IPS-18a (cell line): ENCODE measurements around the gene SARS1.

Experiments
- H3K27ac ChIP-seq: one replicate; pipeline ENCODE4 v1.5.1; 2013; ENCODE audit warnings: low read length
- H3K27me3 ChIP-seq: one replicate; pipeline ENCODE4 v1.6.1; 2013; ENCODE audit warnings: mild to moderate bottlenecking, low read length; ENCODE audit not compliant: control insufficient read depth, insufficient read depth
- H3K36me3 ChIP-seq: one replicate; pipeline ENCODE4 v1.6.1; 2013; ENCODE audit warnings: low read depth, low read length; ENCODE audit not compliant: control insufficient read depth
- H3K4me1 ChIP-seq: one replicate; pipeline ENCODE4 v1.6.1; 2013; ENCODE audit warnings: low read depth, low read length; ENCODE audit not compliant: control insufficient read depth
- H3K4me3 ChIP-seq: one replicate; pipeline ENCODE4 v1.5.1; 2013; ENCODE audit warnings: low read length
- H3K9ac ChIP-seq: one replicate; pipeline ENCODE4 v1.6.1; 2013; ENCODE audit warnings: mild to moderate bottlenecking, low read length, moderate library complexity
- H3K9me3 ChIP-seq: one replicate; pipeline ENCODE4 v1.6.1; 2013; ENCODE audit warnings: low read depth, low read length; ENCODE audit not compliant: control insufficient read depth

The SARS1 gene

DNA sequence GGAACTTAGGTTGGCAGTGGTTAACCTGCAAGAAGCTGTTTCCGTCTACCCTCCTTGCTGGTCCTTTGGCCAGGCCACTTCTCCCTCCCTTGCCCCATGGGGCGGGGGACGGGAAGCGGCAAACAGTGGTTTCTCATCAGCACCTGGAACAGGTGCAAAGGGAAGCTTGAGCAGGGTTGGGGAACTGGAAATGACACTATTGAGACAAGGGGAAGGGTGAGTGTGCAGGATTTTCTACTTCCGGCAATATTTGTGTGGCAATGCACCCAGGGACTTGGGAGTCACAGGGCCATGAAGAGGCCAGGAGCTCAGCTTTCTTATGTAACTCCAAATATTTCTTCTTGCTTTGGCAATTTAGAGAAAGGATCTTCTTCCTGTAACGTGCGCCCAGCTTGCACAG, 29.0 kb upstream of the SARS1 start:
- Histone ChIP-seq H3K27me3 (no peaks in the 10 kb centered on the region), H3K4me3 (no peak overlapping the region), H3K27ac (no peak overlapping the region), H3K9me3 (no peaks in the 10 kb centered on the region), H3K36me3 (no peaks in the 10 kb centered on the region), H3K4me1 (no peaks in the 10 kb centered on the region), H3K9ac (no peak overlapping the region)

DNA sequence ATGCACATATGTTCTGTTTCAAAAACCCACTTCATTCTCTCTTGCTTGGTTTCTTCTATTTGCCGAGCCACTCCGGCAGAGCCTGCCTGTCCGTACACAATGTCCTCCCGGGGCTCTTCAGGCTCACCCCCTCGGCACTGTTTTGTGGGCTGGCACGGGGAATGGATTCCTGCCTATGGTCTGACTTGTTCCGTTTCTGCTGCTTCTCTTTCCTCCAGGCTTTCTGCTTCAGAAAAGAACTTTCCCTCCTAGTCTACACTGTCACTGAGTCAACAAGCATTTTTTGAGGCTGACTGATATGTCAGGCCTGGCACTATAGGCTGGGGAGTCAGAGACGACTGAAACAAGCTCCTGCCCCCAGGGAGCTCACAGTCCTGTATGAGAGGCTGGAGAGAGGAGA, 28.4 kb upstream of the SARS1 start:
- H3K4me3 ChIP-seq, result no peak overlapping the region
- no peaks in the 10 kb centered on the region for H3K9me3 ChIP-seq
- H3K4me1 ChIP-seq, result no peaks in the 10 kb centered on the region
- H3K27ac ChIP-seq, result no peak overlapping the region
- no peak overlapping the region for H3K9ac ChIP-seq
- no peaks in the 10 kb centered on the region for H3K36me3 ChIP-seq
- no peaks in the 10 kb centered on the region for H3K27me3 ChIP-seq

DNA sequence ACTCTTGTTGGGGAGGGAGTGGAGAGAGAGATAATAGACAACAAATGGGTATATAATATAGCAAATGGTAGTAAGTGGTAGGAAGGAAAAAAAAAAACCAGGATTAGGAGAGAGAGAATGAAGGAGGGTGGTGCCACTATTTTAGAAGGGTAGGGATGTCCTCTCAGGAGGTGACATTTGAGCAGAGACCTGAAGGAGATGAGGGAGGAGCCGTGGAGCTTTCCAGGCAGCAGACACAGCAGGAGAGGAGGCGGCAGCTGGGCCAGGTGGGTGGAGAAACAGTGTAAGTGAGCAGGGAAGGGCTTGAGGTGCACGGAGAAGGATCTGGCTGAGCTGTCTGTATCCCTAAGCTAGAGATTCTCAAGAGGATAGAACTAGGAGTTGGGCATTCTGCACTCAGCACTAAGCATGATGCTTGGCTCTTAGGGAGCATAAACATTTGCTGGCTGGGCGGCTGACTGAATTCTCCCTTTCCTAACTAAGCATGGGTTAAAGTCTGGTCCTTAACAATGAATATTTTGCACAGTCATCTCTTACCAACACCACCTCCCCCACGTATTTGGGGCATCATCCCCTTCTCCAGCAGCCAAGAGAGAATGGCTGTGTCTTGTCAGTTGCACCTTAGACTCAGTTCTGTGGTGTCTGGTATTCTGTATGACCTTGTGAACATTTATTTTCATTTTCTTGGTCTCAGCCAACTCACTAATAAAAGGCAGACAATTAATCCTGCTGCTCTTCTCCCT, 27.6 kb upstream of the SARS1 start:
- H3K4me3 ChIP-seq, result no peak overlapping the region
- no peaks in the 10 kb centered on the region for H3K9me3 ChIP-seq
- H3K27ac ChIP-seq, result no peak overlapping the region
- H3K9ac ChIP-seq, result no peak overlapping the region
- H3K4me1 ChIP-seq, result no peaks in the 10 kb centered on the region
- H3K36me3 ChIP-seq, result no peaks in the 10 kb centered on the region
- no peaks in the 10 kb centered on the region for H3K27me3 ChIP-seq

DNA sequence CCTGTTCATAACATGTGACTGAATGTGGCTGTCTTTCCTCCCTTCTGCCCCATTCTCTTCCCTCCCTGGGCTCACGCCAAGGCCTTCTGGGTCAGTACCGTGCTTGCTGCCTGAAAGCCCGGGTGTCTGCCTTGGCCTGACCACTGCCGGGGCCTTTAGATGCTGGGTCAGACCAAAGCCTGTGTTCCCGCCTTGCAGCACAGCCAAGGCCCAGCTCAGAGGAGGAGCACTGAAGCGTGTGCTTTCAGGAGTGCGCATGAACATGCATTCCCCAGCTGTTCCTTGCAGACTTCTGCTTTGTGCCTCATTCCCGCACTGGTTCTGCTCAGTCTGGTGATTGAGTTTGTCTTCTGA, 27.0 kb upstream of the SARS1 start:
- Histone ChIP-seq H3K27me3 (no peaks in the 10 kb centered on the region), H3K9ac (no peak overlapping the region), H3K36me3 (no peaks in the 10 kb centered on the region), H3K4me1 (no peaks in the 10 kb centered on the region), H3K4me3 (no peak overlapping the region), H3K27ac (no peak overlapping the region), H3K9me3 (no peaks in the 10 kb centered on the region)

DNA sequence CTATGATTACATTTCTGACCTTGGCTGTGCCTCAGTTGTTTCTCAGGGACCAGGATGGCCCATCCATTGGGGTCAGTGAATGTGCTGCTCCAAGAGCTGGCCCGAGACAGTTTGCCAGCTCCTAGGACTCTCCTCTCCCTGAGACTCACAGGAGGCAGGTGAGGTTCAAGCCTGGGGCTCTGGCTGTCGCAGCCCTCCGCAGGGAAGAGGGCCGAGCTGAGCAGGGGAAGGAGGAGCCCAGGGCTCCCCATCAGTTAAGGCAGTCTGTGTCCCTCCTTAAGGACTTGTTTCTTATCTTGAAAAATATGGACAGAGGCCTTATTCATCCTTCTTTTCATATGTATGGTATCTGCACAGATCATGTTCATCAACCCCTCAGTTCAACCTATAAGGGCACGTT, 26.6 kb upstream of the SARS1 start:
- H3K27ac ChIP-seq, result no peak overlapping the region

DNA sequence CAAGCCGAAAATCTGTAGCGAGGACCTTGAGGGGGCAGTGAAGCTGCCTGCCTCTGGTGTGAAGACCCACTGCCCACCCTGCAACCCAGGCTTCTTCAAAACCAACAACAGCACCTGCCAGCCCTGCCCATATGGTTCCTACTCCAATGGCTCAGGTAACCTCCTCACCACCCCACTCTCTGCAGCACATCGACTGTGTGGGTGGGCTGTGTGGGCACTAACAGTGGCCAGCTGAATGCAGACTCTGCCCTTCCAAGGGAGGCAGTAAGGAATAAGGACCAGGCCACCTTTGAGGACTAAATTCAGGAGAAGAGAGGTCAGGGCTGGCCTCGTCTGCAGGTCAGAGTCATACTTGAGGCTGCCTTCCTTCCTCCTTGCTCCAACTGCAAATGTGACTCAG, 25.5 kb upstream of the SARS1 start:
- Histone ChIP-seq H3K4me3 (no peak overlapping the region), H3K27me3 (no peaks in the 10 kb centered on the region), H3K9ac (no peak overlapping the region), H3K4me1 (no peaks in the 10 kb centered on the region), H3K9me3 (no peaks in the 10 kb centered on the region), H3K27ac (no peak overlapping the region), H3K36me3 (no peaks in the 10 kb centered on the region)

More for the DNA sequence above, 26.6 kb upstream of the SARS1 start:
- Histone ChIP-seq H3K9ac (no peak overlapping the region), H3K27me3 (no peaks in the 10 kb centered on the region), H3K9me3 (no peaks in the 10 kb centered on the region), H3K36me3 (no peaks in the 10 kb centered on the region), H3K4me1 (no peaks in the 10 kb centered on the region), H3K4me3 (no peak overlapping the region)

DNA sequence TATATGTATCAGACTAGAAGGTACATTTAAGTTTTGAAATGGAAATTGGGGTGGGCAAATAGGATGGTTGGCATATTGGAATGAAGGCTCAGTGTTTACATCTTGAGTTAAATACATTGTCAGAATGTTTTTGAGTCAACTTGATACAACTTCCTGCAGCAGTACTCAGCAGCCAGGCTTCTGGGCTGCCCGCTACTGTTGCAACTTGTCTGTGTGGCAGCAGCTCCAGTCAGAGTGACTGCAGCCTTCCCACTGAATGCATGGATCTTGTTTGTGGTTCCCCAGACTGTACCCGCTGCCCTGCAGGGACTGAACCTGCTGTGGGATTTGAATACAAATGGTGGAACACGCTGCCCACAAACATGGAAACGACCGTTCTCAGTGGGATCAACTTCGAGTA, 24.9 kb upstream of the SARS1 start:
- Histone ChIP-seq H3K4me3 (no peak overlapping the region), H3K9me3 (no peaks in the 10 kb centered on the region), H3K36me3 (no peaks in the 10 kb centered on the region), H3K27me3 (no peaks in the 10 kb centered on the region), H3K4me1 (no peaks in the 10 kb centered on the region), H3K9ac (no peak overlapping the region), H3K27ac (no peak overlapping the region)

DNA sequence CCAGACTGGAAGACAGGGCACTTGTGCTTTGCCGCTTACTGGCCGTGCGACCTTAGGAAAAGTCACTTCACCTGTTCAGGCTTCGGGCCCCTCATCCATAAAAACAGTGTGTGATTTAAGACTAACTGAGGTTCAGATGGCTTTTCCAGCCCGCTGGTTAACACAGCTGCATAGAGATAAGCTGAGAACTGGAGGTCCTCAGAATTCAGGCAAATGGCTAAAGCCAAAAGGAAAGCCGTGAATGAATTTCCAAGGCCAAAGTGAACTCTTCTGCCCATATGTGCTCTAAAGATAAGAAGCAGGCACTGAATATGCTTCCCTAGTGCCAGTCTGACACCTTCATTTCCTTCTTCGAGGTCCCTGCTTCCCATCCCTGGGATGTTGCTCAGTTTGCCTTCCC, 23.5 kb upstream of the SARS1 start:
- Histone ChIP-seq H3K9ac (no peak overlapping the region), H3K36me3 (no peaks in the 10 kb centered on the region), H3K9me3 (no peaks in the 10 kb centered on the region), H3K27me3 (no peaks in the 10 kb centered on the region), H3K4me1 (no peaks in the 10 kb centered on the region), H3K4me3 (no peak overlapping the region), H3K27ac (no peak overlapping the region)

DNA sequence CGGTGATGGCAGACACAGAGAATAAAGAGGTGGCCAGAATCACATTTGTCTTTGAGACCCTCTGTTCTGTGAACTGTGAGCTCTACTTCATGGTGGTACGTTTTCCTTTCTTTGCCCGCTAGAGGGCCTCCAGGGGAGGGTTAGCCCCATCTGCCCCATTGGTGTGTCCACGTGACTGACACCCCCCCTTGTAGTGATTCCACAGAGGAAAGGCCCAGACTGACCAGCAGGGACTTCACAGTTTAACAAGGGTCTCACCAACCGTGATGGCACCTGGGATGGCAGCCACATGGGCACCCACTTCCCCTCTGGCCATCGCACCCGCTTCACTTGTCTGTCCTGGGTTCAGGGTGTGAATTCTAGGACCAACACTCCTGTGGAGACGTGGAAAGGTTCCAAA, 22.3 kb upstream of the SARS1 start:
- Histone ChIP-seq H3K27me3 (no peaks in the 10 kb centered on the region), H3K27ac (no peak overlapping the region), H3K36me3 (no peaks in the 10 kb centered on the region), H3K4me3 (no peak overlapping the region), H3K9me3 (no peaks in the 10 kb centered on the region), H3K4me1 (no peaks in the 10 kb centered on the region), H3K9ac (no peak overlapping the region)

DNA sequence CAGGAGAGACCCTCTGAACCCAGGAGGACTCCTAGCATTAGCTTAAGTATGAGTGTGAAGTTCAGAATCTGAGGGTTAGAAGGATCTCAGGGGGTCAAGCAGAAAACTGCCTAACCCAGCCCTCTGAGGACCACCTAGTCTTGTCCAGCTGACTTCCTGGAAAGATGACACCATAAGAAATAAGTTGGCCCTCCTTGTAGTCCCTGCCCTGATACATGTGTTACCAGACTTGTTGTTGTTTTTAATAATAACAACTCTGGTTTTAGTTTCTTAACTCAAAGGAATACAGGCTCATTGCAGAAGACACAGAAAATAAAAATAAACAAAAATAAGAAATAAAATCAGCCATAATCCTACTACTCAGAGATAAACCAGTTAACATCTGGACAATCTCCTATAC, 21.8 kb upstream of the SARS1 start:
- Histone ChIP-seq H3K9ac (no peak overlapping the region), H3K9me3 (no peaks in the 10 kb centered on the region), H3K27ac (no peak overlapping the region), H3K4me3 (no peak overlapping the region), H3K4me1 (no peaks in the 10 kb centered on the region), H3K36me3 (no peaks in the 10 kb centered on the region), H3K27me3 (no peaks in the 10 kb centered on the region)

DNA sequence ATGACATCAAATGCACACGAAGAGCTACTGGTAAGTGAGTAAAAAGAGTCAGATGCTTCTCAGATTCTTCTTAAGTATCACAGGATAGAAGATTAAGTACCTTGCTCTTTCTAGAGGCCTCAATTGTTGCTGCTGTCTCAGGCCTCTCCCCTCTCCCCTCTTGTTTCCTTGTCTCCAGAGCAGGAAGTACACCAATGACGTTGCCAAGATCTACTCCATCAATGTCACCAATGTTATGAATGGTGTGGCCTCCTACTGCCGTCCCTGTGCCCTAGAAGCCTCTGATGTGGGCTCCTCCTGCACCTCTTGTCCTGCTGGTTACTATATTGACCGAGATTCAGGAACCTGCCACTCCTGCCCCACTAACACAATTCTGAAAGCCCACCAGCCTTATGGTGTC, 21.3 kb upstream of the SARS1 start:
- Histone ChIP-seq H3K36me3 (no peaks in the 10 kb centered on the region), H3K4me3 (no peak overlapping the region), H3K9ac (no peak overlapping the region), H3K9me3 (no peaks in the 10 kb centered on the region), H3K27ac (no peak overlapping the region), H3K4me1 (no peaks in the 10 kb centered on the region), H3K27me3 (no peaks in the 10 kb centered on the region)

DNA sequence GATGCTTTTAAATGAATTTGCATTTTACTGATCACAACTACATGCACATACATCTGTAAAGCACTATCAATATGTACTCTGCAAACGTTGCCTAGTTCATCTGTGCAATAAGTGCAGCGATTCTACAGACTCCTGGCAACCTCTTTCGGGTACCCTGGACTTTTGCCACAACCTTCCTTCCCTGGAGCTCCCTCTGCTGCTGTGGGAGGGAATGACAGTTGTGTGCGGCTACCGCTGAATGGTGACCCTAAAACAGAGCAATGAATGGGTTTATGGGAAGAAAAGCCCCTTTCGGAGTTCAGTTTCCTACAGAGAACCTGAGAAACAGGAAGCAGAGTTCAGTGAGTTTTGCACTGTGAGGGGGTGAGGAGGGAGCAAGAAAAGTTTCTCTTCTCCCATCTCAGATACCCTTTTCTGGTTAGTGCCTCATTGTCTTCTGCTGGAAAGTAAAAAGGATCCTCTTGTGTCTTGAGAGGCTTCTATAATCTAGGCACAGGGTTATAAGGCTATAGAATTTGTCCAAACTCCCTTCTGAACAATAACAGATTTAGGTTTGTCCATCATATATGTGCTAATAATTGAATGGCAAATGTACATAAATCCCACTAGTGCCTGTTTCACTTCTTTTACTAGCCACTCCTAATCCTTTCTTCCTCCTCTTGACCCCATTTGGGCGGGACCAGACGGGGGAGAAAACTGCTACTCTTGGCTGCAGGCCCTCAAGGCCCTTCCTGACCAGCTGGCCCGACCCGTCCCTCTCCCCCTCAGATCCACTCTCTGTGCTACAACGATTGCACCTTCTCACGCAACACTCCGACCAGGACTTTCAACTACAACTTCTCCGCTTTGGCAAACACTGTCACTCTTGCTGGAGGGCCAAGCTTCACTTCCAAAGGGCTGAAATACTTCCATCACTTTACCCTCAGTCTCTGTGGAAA, 19.8 kb upstream of the SARS1 start:
- Histone ChIP-seq H3K36me3 (no peaks in the 10 kb centered on the region), H3K9me3 (no peaks in the 10 kb centered on the region), H3K4me1 (no peaks in the 10 kb centered on the region), H3K27me3 (no peaks in the 10 kb centered on the region), H3K27ac (no peak overlapping the region), H3K9ac (no peak overlapping the region), H3K4me3 (no peak overlapping the region)
